ENCODE data around the gene NCKAP1.

DNA sequence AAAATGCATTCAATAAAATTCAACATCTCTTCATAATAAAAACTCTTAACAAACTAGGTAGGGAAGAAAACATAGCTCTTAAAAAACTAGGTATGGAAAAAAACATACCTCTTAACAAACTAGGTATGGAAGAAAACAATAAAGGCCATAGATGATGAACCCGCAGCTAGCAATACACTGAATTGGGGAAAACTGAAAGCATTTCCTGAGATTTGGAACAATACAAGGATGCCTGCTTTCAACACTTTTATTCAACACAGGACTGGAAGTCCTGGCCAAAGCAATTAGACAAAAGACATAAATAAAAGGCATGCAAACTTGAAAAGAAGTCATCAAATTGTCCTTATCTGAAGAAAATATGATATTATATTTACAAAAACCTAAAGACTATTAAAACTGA lies 67.8 kb downstream of the NCKAP1 start:
- TF ChIP-seq POLR2AphosphoS5 (IDR thresholded peaks at IDR 0.05; ENCODE audit: low read depth, low read length) (no peak), POLR2A (IDR thresholded peaks at IDR 0.05; ENCODE audit: low read depth, low read length) (no peak), TAF1 (IDR thresholded peaks at IDR 0.05; ENCODE audit: borderline replicate concordance, low read depth, low read length) (no peak)
